A549 (cell line): ENCODE data around the gene KRT23. TPM values are rescaled to one million over a fixed set of nuclear protein-coding genes. Genes with fewer than 3 reads are reported as not detected.
A peak's percentile ranks its signal among the peaks of the same experiment; 100 is the strongest.

Experiments
- ATAC-seq, 2 experiments: fragments of 200-7000 bp in 1 of 2; fragments of >200 bp in 1 of 2; cut with Nextera tagmentation in 1 of 2; cut with Tn5 transposase in 1 of 2; 3 replicates each; pipeline versions ENCODE4 v1.8.0 to v1.9.1; 2018 to 2020; ENCODE audit warnings: mild to moderate bottlenecking in 1 of 2, moderate library complexity in 1 of 2
- CTCF ChIA-PET: fragments of 300-600 bp; sonication (Branson Sonifier 250); formaldehyde crosslinking; extraction: SDS; loops from one replicate; lab custom pipeline; 2021; ENCODE audit warnings: antibody characterized with exemption, inconsistent platforms; lab: Yijun Ruan, JAX
- POLR2A ChIA-PET: fragments of 350-600 bp; formaldehyde crosslinking; extraction: SDS; loops from one replicate; lab custom pipeline; 2021; ENCODE audit warnings: antibody characterized with exemption, inconsistent platforms; lab: Yijun Ruan, JAX
- DNase-seq, 2 experiments: peaks; one replicate each; pipeline versions ENCODE4 v3.0.0 to v3.0.0-alpha.2; 2011 to 2016; ENCODE audit warnings: low read depth in 1 of 2, low spot score in 1 of 2
- FAIRE-seq: peaks from 2 replicates; lab custom pipeline; 2011; peaks lifted over from hg19 to GRCh38; lab: Jason Lieb, UNC
- H3K27ac ChIP-seq, 2 experiments: fragments of >200 bp; sonication (Bioruptor Twin); formaldehyde crosslinking; 3 replicates each; pipeline ENCODE4 v1.5.1; 2016 to 2017
- H3K4me1 ChIP-seq: fragments of >200 bp; sonication (Bioruptor Twin); formaldehyde crosslinking; 3 replicates; pipeline ENCODE4 v1.6.1; 2016
- H3K4me2 ChIP-seq: fragments of >200 bp; sonication (Bioruptor Twin); formaldehyde crosslinking; 3 replicates; pipeline ENCODE4 v1.6.1; 2016
- H3K4me3 ChIP-seq: fragments of >200 bp; sonication (Bioruptor Twin); formaldehyde crosslinking; 3 replicates; pipeline ENCODE4 v1.5.1; 2016
- H3K9me3 ChIP-seq: fragments of >200 bp; sonication (Bioruptor Twin); formaldehyde crosslinking; 3 replicates; pipeline ENCODE4 v1.6.1; 2016
- CBX8 ChIP-seq: fragments of 200-600 bp; sonication (generic); IDR thresholded peaks from 2 replicates; pipeline ENCODE4 v1.6.1; 2016
- CEBPB ChIP-seq, 2 experiments: fragments of >200 bp in 1 of 2; sonication (Bioruptor Twin) in 1 of 2; formaldehyde crosslinking in 1 of 2; IDR thresholded peaks; 2 replicates each; pipeline ENCODE4 v1.6.1; 2012 to 2016
- CHD2 ChIP-seq: fragments of 150-350 bp; IDR thresholded peaks from 2 replicates; pipeline ENCODE4 v1.6.1; 2014; ENCODE audit warnings: low read length; ENCODE audit not compliant: partially characterized antibody
- FOSL2 ChIP-seq, 2 experiments: fragments of 450-650 bp in 1 of 2; fragments of >200 bp in 1 of 2; sonication (Bioruptor Twin) in 1 of 2; formaldehyde crosslinking; IDR thresholded peaks; 2 replicates each; pipeline versions ENCODE4 v1.5.0 to v1.6.1; 2016 to 2020; ENCODE audit warnings: mild to moderate bottlenecking in 1 of 2, moderate library complexity in 1 of 2
- HEYL ChIP-seq: fragments of 250-450 bp; sonication (Bioruptor Pico); IDR thresholded peaks from 2 replicates; pipeline ENCODE4 v1.8.0; 2021; ENCODE audit warnings: mild to moderate bottlenecking, moderate library complexity
- HOXA7 ChIP-seq: fragments of 250-450 bp; sonication (Bioruptor Pico); IDR thresholded peaks from 2 replicates; pipeline ENCODE4 v1.5.0; 2020; ENCODE audit warnings: mild to moderate bottlenecking, moderate library complexity
- JUN ChIP-seq, 2 experiments: fragments of >200 bp; sonication (Bioruptor Twin); formaldehyde crosslinking; IDR thresholded peaks; 2 replicates in 1 of 2; 3 replicates in 1 of 2; pipeline ENCODE4 v1.6.1; 2016 to 2017
- JUNB ChIP-seq: fragments of >200 bp; sonication (Bioruptor Twin); formaldehyde crosslinking; IDR thresholded peaks from 2 replicates; pipeline ENCODE4 v1.6.1; 2016
- KDM1A ChIP-seq: fragments of 200-600 bp; sonication (generic); IDR thresholded peaks from 2 replicates; pipeline ENCODE4 v1.6.1; 2016; ENCODE audit warnings: low read depth, mild to moderate bottlenecking
- MAZ ChIP-seq: fragments of 150-350 bp; IDR thresholded peaks from 2 replicates; pipeline ENCODE4 v1.6.1; 2014; ENCODE audit warnings: antibody characterized with exemption, low read depth, low read length, borderline replicate concordance
- RAD21 ChIP-seq, 2 experiments: fragments of >200 bp in 1 of 2; sonication (Bioruptor Twin) in 1 of 2; formaldehyde crosslinking in 1 of 2; IDR thresholded peaks in 1 of 2; conservative IDR thresholded peaks in 1 of 2; 2 replicates in 1 of 2; 3 replicates in 1 of 2; pipeline ENCODE4 v1.6.1; 2012 to 2018; ENCODE audit warnings: inconsistent platforms in 1 of 2
- RCOR1 ChIP-seq: fragments of 150-350 bp; IDR thresholded peaks from 2 replicates; pipeline ENCODE4 v1.6.1; 2014; ENCODE audit warnings: antibody characterized with exemption, low read length, low read depth
- RNF2 ChIP-seq: fragments of 200-600 bp; sonication (generic); IDR thresholded peaks from 2 replicates; pipeline ENCODE4 v1.6.1; 2016; ENCODE audit warnings: low read depth, mild to moderate bottlenecking, antibody characterized with exemption, moderate library complexity, borderline replicate concordance
- TFCP2L1 ChIP-seq: fragments of 250-450 bp; sonication (Bioruptor Pico); IDR thresholded peaks from 2 replicates; pipeline ENCODE4 v1.5.0; 2021; ENCODE audit warnings: mild to moderate bottlenecking
- ZC3H11A ChIP-seq: fragments of 450-650 bp; IDR thresholded peaks from 2 replicates; pipeline ENCODE4 v1.6.1; 2014; ENCODE audit warnings: antibody characterized with exemption, mild to moderate bottlenecking
- WGBS: methylation state at CpG from one replicate; pipeline ENCODE4 v1.1.6; 2017; ENCODE audit errors: missing lambda C conversion rate; 5-methylcytosine and 5-hydroxymethylcytosine counted together
- polyA plus RNA-seq, 4 experiments: library from polyadenylated mRNA; depleted of rRNA in 3 of 4; stranded (reverse); fragments of >200 nt; fragmentation: RNase III in 1 of 4; extraction: RNeasy Plus Mini Kit Qiagen cat#74134 plus additional on column Dnase treatment in 1 of 4; gene quantifications; 2 replicates in 3 of 4; 3 replicates in 1 of 4; pipeline ENCODE4 v1.2.3, GENCODE V29; 2011 to 2017
- TF ChIP-seq, protein P1 (sequence below): fragments of >200 bp; sonication (Bioruptor Twin); formaldehyde crosslinking; IDR thresholded peaks from 3 replicates; pipeline ENCODE4 v1.6.1; 2016
- TF ChIP-seq, protein P2 (sequence below): fragments of >200 bp; sonication (Bioruptor Twin); formaldehyde crosslinking; IDR thresholded peaks from 2 replicates; pipeline ENCODE4 v1.6.1; 2016
- TF ChIP-seq, protein P3 (sequence below): fragments of 150-350 bp; IDR thresholded peaks from 2 replicates; pipeline ENCODE4 v1.6.1; 2014; ENCODE audit warnings: low read depth, mild to moderate bottlenecking, low read length
- TF ChIP-seq, protein P4 (sequence below): fragments of 450-650 bp; IDR thresholded peaks from 2 replicates; pipeline ENCODE4 v1.6.1; 2014; ENCODE audit warnings: antibody characterized with exemption
- TF ChIP-seq, protein P5 (sequence below): fragments of 200-600 bp; sonication (generic); IDR thresholded peaks from 2 replicates; pipeline ENCODE4 v1.6.1; 2016; ENCODE audit warnings: antibody characterized with exemption, mild to moderate bottlenecking, moderate library complexity
- TF ChIP-seq, protein P6 (sequence below): fragments of >200 bp; sonication (Bioruptor Twin); formaldehyde crosslinking; IDR thresholded peaks from 3 replicates; pipeline ENCODE4 v1.5.1; 2016
- TF ChIP-seq, protein P7 (sequence below): IDR thresholded peaks from 2 replicates; pipeline ENCODE4 v1.6.1; 2012

Gene KRT23
- polyA plus RNA-seq, 2 of the 4 experiments (the other 2 are of a cell fraction): not detected

DNA sequence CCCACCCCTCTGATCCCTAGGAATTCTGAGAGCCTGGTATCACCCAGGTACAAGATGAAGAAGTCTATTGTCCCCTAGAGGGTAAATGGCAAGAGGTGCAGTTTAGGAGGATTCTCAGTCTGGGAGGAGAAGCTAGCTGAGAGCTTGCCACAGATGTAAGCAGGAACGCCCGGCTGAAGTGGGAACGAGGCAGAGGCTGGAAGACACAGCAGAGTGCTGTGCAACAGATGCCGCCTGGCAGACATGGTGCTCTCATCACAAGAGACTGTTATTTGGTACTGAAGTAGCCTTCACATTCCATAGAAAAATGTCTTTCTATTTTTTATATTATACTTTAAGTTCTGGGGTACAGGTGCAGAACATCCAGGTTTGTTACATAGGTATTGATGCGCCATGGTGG is 32.1 kb downstream of the KRT23 start:
- ATAC-seq: no peak
- FAIRE-seq: no peak
- Histone ChIP-seq H3K9me3 (no peaks in the 10 kb centered on the region), H3K4me3 (no peak overlapping the region), H3K4me1 (peaks cover 51% of the 10 kb centered on the region), H3K27ac (peak overlapping the region; percentile 91 to 93; a peak in 5 of 6 replicates), H3K4me2 (no peak overlapping the region)
- WGBS: 96% methylated on average over 5 of the region's 5 CpGs
- CTCF ChIA-PET: interaction anchor here (0.7 to 6.6 kb wide), 9 partner anchors 48 to 761 kb away, joined by 3 to 94 read pairs (median 14); no protein-coding TSS in a partner anchor
- TF ChIP-seq CEBPB (IDR thresholded peaks at IDR 0.05) (no peak), JUN (IDR thresholded peaks at IDR 0.05) (no peak), RAD21 (conservative IDR thresholded peaks at IDR 0.05 in 1 of 2, IDR thresholded peaks at IDR 0.05 in 1 of 2) (no peak), KDM1A (no peak), CBX8 (no peak), CHD2 (no peak), TFCP2L1 (CRISPR knock-in tag) (no peak), RNF2 (no peak), MAZ (no peak), RCOR1 (no peak), FOSL2 (IDR thresholded peaks at IDR 0.05) (no peak), FOSL2 (CRISPR knock-in tag; IDR thresholded peaks at IDR 0.05) (no peak), ZC3H11A (no peak)
- TF ChIP-seq, protein P1, sequence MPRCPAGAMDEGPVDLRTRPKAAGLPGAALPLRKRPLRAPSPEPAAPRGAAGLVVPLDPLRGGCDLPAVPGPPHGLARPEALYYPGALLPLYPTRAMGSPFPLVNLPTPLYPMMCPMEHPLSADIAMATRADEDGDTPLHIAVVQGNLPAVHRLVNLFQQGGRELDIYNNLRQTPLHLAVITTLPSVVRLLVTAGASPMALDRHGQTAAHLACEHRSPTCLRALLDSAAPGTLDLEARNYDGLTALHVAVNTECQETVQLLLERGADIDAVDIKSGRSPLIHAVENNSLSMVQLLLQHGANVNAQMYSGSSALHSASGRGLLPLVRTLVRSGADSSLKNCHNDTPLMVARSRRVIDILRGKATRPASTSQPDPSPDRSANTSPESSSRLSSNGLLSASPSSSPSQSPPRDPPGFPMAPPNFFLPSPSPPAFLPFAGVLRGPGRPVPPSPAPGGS: no peak
- TF ChIP-seq, protein P2, sequence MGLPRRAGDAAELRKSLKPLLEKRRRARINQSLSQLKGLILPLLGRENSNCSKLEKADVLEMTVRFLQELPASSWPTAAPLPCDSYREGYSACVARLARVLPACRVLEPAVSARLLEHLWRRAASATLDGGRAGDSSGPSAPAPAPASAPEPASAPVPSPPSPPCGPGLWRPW: no peak
- TF ChIP-seq, protein P3, sequence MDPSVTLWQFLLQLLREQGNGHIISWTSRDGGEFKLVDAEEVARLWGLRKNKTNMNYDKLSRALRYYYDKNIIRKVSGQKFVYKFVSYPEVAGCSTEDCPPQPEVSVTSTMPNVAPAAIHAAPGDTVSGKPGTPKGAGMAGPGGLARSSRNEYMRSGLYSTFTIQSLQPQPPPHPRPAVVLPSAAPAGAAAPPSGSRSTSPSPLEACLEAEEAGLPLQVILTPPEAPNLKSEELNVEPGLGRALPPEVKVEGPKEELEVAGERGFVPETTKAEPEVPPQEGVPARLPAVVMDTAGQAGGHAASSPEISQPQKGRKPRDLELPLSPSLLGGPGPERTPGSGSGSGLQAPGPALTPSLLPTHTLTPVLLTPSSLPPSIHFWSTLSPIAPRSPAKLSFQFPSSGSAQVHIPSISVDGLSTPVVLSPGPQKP: no peak
- TF ChIP-seq, protein P4, sequence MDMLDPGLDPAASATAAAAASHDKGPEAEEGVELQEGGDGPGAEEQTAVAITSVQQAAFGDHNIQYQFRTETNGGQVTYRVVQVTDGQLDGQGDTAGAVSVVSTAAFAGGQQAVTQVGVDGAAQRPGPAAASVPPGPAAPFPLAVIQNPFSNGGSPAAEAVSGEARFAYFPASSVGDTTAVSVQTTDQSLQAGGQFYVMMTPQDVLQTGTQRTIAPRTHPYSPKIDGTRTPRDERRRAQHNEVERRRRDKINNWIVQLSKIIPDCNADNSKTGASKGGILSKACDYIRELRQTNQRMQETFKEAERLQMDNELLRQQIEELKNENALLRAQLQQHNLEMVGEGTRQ: no peak
- POLR2A ChIA-PET: no interaction called here
- DNase-seq: no peak

DNA sequence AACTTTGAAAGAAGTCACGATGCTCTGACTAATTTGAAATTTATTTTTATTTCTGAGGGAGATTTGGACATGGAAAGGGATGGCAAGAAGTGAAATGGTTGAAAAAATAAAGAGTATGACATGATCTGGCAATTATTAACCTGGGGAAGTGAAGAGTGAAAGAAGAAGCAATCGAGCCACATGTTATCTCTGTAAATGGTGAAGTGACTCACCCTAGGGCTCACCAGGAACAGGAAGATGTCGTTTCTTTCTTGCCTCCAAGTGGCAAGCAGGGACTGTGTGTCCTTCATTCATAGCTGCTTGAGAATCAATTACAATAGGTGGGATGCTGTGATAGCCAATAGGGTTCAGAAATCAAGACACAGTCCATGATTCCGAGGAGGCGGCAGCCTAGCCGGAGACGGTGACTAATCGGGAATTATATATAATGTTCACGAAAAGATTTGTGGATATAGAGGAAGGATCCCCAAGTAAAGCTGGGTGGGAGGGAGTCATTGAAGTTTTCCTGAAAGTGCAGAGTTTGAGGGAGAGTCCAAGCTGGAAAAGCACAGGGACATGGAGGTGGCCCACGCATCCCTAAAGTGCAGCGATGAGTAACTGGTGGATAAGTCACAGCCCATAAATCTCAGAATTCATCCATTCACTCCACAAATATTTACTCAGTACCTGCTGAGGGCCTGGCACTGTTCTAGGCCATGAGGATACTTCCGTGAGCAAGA is 34.2 kb downstream of the KRT23 start:
- H3K9me3 ChIP-seq: no peaks in the 10 kb centered on the region
- peak overlapping the region; percentile 91 to 93 for H3K27ac ChIP-seq
- ATAC-seq: peak; percentile 86 to 91
- H3K4me3 ChIP-seq: peak overlapping the region; percentile 33
- peak; percentile 97 for FAIRE-seq
- peak; percentile 94 to 96 for DNase-seq
- POLR2A ChIA-PET: interaction anchor here (0.7 to 2.8 kb wide), 5 partner anchors 46 to 786 kb away, joined by 3 to 22 read pairs (median 9); partner anchors contain the start of gene EIF1
- 1% methylated on average over 12 of the region's 12 CpGs for WGBS
- H3K4me2 ChIP-seq: peak overlapping the region; percentile 85
- CTCF ChIA-PET: interaction anchor here (1.2 to 6.6 kb wide), 15 partner anchors 18 to 763 kb away, joined by 3 to 94 read pairs (median 10); partner anchors contain the start of genes KRT12 and KRT20
- H3K4me1 ChIP-seq: peaks cover 34% of the 10 kb centered on the region
- TF ChIP-seq, protein P5, sequence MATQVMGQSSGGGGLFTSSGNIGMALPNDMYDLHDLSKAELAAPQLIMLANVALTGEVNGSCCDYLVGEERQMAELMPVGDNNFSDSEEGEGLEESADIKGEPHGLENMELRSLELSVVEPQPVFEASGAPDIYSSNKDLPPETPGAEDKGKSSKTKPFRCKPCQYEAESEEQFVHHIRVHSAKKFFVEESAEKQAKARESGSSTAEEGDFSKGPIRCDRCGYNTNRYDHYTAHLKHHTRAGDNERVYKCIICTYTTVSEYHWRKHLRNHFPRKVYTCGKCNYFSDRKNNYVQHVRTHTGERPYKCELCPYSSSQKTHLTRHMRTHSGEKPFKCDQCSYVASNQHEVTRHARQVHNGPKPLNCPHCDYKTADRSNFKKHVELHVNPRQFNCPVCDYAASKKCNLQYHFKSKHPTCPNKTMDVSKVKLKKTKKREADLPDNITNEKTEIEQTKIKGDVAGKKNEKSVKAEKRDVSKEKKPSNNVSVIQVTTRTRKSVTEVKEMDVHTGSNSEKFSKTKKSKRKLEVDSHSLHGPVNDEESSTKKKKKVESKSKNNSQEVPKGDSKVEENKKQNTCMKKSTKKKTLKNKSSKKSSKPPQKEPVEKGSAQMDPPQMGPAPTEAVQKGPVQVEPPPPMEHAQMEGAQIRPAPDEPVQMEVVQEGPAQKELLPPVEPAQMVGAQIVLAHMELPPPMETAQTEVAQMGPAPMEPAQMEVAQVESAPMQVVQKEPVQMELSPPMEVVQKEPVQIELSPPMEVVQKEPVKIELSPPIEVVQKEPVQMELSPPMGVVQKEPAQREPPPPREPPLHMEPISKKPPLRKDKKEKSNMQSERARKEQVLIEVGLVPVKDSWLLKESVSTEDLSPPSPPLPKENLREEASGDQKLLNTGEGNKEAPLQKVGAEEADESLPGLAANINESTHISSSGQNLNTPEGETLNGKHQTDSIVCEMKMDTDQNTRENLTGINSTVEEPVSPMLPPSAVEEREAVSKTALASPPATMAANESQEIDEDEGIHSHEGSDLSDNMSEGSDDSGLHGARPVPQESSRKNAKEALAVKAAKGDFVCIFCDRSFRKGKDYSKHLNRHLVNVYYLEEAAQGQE: no peak
- TF ChIP-seq HOXA7 (CRISPR knock-in tag) (0 out of 2 replicates have a peak, but pooled peaks have one; percentile 55), HEYL (CRISPR knock-in tag) (no peak), CEBPB (IDR thresholded peaks at IDR 0.05) (peak; percentile 62 to 79; a peak in 3 of 4 replicates), JUNB (peak; percentile 91), RNF2 (no peak)
- TF ChIP-seq, protein P2: peak; percentile 4; the same call in 1 of the 2 replicates
- TF ChIP-seq, protein P6, sequence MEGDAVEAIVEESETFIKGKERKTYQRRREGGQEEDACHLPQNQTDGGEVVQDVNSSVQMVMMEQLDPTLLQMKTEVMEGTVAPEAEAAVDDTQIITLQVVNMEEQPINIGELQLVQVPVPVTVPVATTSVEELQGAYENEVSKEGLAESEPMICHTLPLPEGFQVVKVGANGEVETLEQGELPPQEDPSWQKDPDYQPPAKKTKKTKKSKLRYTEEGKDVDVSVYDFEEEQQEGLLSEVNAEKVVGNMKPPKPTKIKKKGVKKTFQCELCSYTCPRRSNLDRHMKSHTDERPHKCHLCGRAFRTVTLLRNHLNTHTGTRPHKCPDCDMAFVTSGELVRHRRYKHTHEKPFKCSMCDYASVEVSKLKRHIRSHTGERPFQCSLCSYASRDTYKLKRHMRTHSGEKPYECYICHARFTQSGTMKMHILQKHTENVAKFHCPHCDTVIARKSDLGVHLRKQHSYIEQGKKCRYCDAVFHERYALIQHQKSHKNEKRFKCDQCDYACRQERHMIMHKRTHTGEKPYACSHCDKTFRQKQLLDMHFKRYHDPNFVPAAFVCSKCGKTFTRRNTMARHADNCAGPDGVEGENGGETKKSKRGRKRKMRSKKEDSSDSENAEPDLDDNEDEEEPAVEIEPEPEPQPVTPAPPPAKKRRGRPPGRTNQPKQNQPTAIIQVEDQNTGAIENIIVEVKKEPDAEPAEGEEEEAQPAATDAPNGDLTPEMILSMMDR: no peak
- TF ChIP-seq, protein P7, sequence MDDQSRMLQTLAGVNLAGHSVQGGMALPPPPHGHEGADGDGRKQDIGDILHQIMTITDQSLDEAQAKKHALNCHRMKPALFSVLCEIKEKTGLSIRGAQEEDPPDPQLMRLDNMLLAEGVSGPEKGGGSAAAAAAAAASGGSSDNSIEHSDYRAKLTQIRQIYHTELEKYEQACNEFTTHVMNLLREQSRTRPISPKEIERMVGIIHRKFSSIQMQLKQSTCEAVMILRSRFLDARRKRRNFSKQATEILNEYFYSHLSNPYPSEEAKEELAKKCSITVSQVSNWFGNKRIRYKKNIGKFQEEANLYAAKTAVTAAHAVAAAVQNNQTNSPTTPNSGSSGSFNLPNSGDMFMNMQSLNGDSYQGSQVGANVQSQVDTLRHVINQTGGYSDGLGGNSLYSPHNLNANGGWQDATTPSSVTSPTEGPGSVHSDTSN: peak; percentile 72
- TF ChIP-seq, protein P4: no peak
